ENCODE measurements around the gene AQP1. TPM values are rescaled to one million over a fixed set of nuclear protein-coding genes. Genes with fewer than 3 reads are reported as not detected.

AQP1 gene
- total and polyA plus RNA-seq, 2 of the 8 experiments (the other 6 are each of a cell fraction or from before 2014, with no cell fraction given), result 0.18 to 0.19 TPM

GRCh38 chr7:30867483-30867882 is 44.2 kb upstream of the AQP1 start:
- Histone ChIP-seq H3K4me3 (ENCODE audit: extremely low read depth in 1 of 4, insufficient read depth in 2 of 4, low read depth in 3 of 4, low read length in 4 of 4) (no peak overlapping the region), H3K79me1 (ENCODE audit: low read depth, low read length) (no peaks in the 10 kb centered on the region), H3K23ac (ENCODE audit: insufficient read length) (no peak overlapping the region), H3K27me3 (replicated peaks in 1 of 4; ENCODE audit: control insufficient read depth in 3 of 4, extremely low read depth in 1 of 4, insufficient read depth in 3 of 4, low read length in 3 of 4) (no peaks in the 10 kb centered on the region), H2AK5ac (ENCODE audit: low read depth, low read length) (no peak overlapping the region), H3K4me1 (replicated peaks in 1 of 4; ENCODE audit: control insufficient read depth in 3 of 4, insufficient read depth in 4 of 4, low read length in 3 of 4) (no peaks in the 10 kb centered on the region), H3K9ac (replicated peaks in 1 of 4; ENCODE audit: extremely low read depth in 1 of 4, low read depth in 3 of 4, low read length in 3 of 4) (no peak overlapping the region), H3K18ac (ENCODE audit: extremely low read depth, low read length) (no peak overlapping the region), H3K79me2 (ENCODE audit: control insufficient read depth in 1 of 2, insufficient read depth in 2 of 2, low read length in 2 of 2) (no peaks in the 10 kb centered on the region), H2AFZ (ENCODE audit: low read length) (no peak overlapping the region), H3K27ac (ENCODE audit: low read depth, low read length) (no peak overlapping the region), H4K20me1 (replicated peaks in 1 of 2; ENCODE audit: control insufficient read depth in 1 of 2, insufficient read depth in 2 of 2, low read length in 2 of 2) (no peaks in the 10 kb centered on the region), H3K9me3 (ENCODE audit: insufficient read depth in 2 of 2, low read depth in 1 of 2, low read length in 1 of 2) (no peaks in the 10 kb centered on the region), H2BK20ac (ENCODE audit: low read length) (no peak overlapping the region), H2BK120ac (replicated peaks; ENCODE audit: low read depth, low read length) (no peak overlapping the region), H3K4me2 (ENCODE audit: insufficient read depth in 1 of 2, low read depth in 2 of 2, low read length in 2 of 2) (no peak overlapping the region), H3K56ac (replicated peaks; ENCODE audit: insufficient read length, low read depth, low read length) (no peak overlapping the region), H2BK12ac (ENCODE audit: low read depth, low read length) (no peak overlapping the region), H4K91ac (replicated peaks; ENCODE audit: insufficient read length, low read length) (no peak overlapping the region), H3K4ac (replicated peaks; ENCODE audit: insufficient read length, low read depth, low read length) (no peak overlapping the region), H3K23me2 (ENCODE audit: low read depth, low read length) (no peaks in the 10 kb centered on the region), H2BK15ac (ENCODE audit: low read length) (no peak overlapping the region), H2BK5ac (ENCODE audit: low read depth, low read length) (no peak overlapping the region), H4K5ac (ENCODE audit: insufficient read length, low read depth, low read length) (no peak overlapping the region), H3K14ac (ENCODE audit: insufficient read length) (no peak overlapping the region), H4K8ac (ENCODE audit: extremely low read depth, insufficient read depth, low read length) (no peak overlapping the region), H3K36me3 (ENCODE audit: control insufficient read depth in 2 of 4, insufficient read depth in 4 of 4, low read length in 3 of 4) (no peaks in the 10 kb centered on the region)
- 90% methylated on average over 1 of the region's 1 CpG; no CpG with 5 or more reads in 1 of the 2 experiments for WGBS, 2 experiments (ENCODE audit: extremely low coverage in 1 of 2, insufficient coverage in 1 of 2, insufficient read length in 1 of 2, insufficient replicate concordance in 2 of 2, low coverage in 1 of 2, low lambda C conversion rate in 2 of 2, missing lambda C conversion rate in 1 of 2)
- FAIRE-seq (no peak), DNase-seq (ENCODE audit: low read depth in 1 of 2, low spot score in 2 of 2) (no peak)
- ChIA-PET POLR2A (ENCODE audit: partially characterized antibody) (no interaction called here), CTCF (ENCODE audit: partially characterized antibody) (interaction anchor here (1.3 to 1.9 kb wide), 3 partner anchors 13 to 41 kb away, joined by 3 to 4 read pairs (median 3); no protein-coding TSS in a partner anchor)
- TF ChIP-seq TEAD4 (IDR thresholded peaks at IDR 0.05; ENCODE audit: low read depth, low read length), result no peak
- TF ChIP-seq TAF1 (IDR thresholded peaks at IDR 0.05; ENCODE audit: low read depth, low read length), result no peak
- TF ChIP-seq JUND (IDR thresholded peaks at IDR 0.05; ENCODE audit: low read length), result no peak
- no peak for TF ChIP-seq BACH1 (IDR thresholded peaks at IDR 0.05; ENCODE audit: low read length)
- no peak for TF ChIP-seq GTF2F1 (IDR thresholded peaks at IDR 0.05; ENCODE audit: borderline replicate concordance, low read depth, low read length)
- no peak for TF ChIP-seq RFX5 (IDR thresholded peaks at IDR 0.05; ENCODE audit: borderline replicate concordance, low read depth, low read length)
- TF ChIP-seq KDM1A (IDR thresholded peaks at IDR 0.05; ENCODE audit: borderline replicate concordance, low read length), result no peak
- no peak for TF ChIP-seq RBBP5 (IDR thresholded peaks at IDR 0.05; ENCODE audit: borderline replicate concordance, low read depth, low read length)
- TF ChIP-seq SIN3A (conservative IDR thresholded peaks at IDR 0.05 in 1 of 2, IDR thresholded peaks at IDR 0.05 in 1 of 2; ENCODE audit: low read depth in 1 of 2, low read length in 2 of 2), result no peak
- TF ChIP-seq SRF (IDR thresholded peaks at IDR 0.05; ENCODE audit: low read depth, low read length), result no peak
- no peak for TF ChIP-seq EZH2 (IDR thresholded peaks at IDR 0.05; ENCODE audit: low read depth, low read length, severe bottlenecking)
- TF ChIP-seq ASH2L (IDR thresholded peaks at IDR 0.05; ENCODE audit: low read length), result no peak
- no peak for TF ChIP-seq ATF3 (IDR thresholded peaks at IDR 0.05; ENCODE audit: insufficient read depth, low read depth, low read length)
- TF ChIP-seq PHF8 (conservative IDR thresholded peaks at IDR 0.05; ENCODE audit: low read depth, low read length), result no peak
